Stimulated activated CD8-positive, alpha-beta memory T cell treated with anti-CD3 and anti-CD28 coated beads, Interleukin-7, amount 100 ng/mL, for 24 hours (primary cell): Measurements from ENCODE around the gene ARL3.
"Not testable (repeated sequence)": the region's sequence is repeated elsewhere in the genome, so short reads cannot be mapped to it uniquely, and the experiment has no call there.

Experiments used
- DNase-seq: peaks from one replicate; pipeline ENCODE4 v3.0.0-alpha.2; 2020; ENCODE audit warnings: low read depth

ARL3 gene, protein sequence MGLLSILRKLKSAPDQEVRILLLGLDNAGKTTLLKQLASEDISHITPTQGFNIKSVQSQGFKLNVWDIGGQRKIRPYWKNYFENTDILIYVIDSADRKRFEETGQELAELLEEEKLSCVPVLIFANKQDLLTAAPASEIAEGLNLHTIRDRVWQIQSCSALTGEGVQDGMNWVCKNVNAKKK

DNA sequence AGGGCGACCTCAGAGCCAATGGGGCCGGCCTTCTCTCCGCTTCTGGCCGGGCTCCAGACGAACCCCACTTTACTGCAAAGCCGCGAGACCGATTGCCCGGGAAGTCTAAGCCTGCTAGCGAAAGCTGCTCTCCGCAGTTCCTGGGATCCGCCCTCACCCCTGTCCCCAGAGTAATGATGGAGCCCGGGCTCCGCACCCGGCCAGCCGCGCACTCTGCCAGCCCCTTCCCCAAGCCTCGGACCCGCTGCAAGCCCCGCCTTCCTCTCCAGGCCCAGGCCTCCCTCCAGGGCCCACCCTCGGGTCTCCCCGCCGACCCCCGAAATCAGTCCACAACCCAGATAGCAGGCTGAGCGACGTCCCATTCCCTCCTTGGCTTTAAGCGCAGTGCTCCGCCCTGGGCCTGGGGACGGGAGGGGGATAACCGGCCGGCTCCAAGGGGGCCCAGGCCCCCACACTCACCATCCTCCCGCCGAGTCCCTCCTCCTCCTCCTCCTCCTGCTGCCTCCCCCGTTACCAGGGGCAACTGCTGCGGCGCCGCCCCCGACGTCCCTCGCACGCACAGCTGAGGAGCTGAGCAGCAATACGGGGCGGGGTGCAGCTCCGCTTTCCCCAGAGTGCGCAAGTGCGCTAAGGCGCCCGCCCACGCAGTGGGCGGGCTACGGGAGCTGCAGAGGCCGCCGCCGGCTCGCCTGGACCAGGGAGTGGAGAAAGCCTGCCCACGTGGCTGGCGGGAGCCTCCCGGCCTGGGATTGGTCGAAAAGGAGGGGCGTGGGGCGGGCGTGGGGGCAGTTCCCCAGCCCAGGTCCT lies at the start of gene ARL3:
Gene ARL3, minus strand, starts transcription at position 584 of the 807 bp plus-strand sequence. Its CDS starts 122 bp downstream, at position 462.
- peak; percentile 93 for DNase-seq

DNA sequence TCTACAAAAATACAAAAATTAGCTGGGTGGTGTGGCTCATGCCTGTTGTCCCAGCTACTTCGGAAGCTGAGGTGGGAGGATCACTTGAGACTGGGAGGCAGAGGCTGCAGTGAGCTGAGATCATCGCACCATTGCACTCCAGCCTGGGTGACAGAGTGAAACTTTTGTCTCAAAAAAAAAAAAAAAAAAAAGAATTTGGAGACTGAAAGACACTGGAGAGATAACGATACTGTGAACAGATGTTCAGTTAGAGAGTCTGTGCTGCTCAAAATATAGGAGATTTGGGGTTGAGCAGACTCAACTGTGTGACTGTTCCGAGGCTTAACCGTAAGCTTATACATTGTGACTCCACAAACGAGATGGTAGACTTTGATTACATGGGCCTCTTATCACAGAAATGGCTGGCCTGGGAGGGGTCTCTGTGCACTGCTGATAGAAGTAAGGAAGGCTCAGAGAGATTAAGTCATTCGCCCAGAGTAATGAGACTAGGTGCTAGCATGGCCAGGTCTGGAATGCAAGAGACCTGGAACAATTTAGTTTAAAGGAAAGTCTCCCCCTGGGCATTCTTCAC lies 48.9 kb upstream of the ARL3 start:
- no peak for DNase-seq

DNA sequence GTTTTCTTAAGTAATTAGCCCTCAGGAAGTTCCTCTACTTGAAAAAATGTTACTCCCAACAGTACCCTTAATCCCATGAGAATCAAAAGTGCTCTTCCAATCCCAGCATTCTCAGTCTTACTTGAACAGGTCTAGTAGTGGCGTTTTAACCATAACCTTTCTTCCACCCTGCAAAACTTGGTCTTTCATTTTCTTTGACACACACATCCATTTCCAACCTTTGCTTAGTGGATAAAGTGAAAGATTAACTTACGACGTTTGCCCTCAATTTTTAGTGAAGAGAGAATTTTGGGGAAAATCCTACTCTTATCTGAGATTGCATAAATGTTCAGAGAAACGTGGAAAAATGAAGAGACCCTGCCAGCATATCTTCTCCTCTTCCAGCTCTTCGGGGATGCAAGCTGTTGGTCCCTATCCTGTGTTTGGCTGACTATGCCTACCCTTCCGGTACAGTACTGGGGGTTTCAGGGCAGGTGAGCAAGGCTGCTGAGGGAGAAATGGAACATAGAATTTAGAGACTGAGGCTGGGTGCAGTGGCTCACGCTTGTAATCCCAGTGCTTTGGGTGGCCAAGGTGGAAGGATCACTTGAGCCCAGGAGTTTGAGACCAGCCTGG lies 48.3 kb upstream of the ARL3 start:
- DNase-seq: no peak

DNA sequence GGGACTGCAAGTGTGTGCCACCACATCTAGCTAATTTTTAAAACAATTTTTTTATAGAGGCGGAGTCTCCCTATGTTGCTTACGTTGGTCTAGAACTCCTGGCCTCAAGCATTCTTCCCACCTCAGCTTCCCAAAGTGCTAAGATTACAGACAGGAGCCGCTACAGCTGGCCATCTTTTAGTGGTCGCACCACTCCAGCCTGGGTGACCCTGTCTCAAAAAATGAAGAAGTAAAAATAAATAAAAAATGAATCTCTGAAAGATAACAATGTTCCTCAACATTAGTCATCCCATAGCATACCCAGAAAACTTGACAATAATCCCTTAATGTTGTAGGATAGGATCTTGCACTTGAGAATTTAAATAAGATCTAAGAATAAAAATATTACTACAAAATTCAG lies 47.8 kb upstream of the ARL3 start:
- DNase-seq: no peak

DNA sequence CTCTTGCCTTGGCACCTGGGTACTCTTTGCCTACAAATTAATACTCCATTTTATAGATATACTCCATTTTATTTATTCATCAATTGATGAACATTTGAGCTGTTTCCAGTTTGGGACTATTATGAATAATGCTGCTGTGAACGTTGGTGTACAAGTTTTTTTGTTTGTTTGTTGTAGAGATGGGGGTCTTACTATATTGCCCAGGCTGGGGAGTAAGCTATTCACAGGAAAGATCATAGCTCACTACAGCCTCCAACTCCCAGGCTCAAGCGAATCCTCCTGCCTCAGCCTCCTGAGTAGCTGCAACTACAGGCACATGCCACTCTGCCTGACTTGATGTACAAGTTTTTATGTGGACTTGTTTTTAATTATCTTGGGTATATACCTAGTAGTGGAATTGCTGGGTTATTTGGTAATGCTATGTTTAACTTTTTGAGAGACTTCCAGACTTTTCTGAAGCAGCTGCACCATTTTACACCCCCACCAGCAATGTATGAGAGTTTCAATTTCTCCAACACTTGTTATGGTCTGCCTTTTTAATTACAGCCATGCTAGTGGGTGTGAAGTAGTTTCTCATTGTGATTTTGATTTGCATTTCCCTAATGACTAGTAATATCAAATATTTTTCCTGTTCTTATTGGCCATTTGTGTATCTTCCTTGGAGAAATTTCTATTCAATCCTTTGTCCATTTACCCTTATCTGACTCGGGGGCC lies 45.5 kb upstream of the ARL3 start:
- no peak for DNase-seq

DNA sequence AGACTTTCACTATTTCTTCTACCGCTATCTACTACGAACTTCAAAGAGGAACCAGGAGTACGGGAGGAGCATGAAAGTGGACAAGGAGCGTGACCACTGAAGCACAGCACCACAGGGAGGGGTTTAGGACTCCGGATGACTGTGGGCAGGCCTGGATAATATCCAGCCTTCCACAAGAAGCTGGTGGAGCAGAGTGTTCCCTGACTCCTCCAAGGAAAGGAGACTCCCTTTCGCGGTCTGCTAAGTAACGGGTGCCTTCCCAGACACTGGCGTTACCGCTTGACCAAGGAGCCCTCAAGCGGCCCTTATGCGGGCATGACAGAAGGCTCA lies 44.7 kb upstream of the ARL3 start:
- DNase-seq: not testable (repeated sequence)

DNA sequence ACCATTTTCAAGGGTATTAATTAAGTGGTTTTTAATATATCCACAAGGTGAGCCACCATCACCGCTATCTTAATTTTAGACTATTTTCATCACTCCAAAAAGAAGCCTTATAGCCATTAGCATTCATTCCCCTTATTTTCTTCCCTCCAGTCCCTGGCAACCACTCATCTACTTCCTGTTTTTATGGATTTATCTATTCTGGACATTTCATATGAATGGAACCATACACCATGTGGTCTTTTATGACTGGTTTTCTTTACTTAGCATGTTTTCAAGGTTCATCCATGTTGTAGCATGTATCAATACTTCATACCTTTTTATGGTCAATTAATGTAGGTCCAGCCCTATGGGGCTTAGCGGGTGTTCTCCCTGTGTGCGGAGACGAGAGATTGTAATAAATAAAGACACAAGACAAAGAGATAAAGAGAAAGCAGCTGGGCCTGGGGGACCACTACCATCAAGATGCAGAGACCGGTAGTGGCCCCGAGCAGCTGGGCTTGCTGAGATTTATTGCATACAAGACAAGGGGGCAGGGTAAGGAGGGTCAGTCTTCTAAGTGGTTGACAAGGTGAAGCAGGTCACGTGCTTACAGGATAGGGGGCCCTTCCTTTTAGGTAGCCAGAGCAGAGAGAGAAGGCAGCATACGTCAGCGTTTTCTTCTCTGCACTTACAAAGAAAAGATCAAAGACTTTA lies 44.2 kb upstream of the ARL3 start:
- DNase-seq: no peak

DNA sequence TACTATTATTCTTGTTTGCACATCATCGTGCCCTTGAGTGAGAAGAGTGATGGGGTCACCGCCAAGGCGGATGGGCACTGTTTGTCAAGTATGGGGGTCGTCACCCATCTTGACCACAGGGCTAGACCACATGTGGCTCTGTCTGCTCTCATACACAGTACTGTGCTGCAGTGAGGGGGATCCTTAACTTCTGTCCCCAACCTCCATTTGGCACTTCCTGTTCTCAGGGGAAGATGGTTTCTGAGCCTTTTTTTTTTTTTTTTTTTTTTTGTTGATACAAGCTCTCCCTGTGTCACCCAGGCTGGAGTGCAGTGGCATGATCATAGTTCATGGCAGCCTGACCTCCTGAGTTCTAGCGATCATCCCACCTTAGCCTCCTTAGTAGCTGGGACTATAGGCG lies 43.1 kb upstream of the ARL3 start:
- no peak for DNase-seq

DNA sequence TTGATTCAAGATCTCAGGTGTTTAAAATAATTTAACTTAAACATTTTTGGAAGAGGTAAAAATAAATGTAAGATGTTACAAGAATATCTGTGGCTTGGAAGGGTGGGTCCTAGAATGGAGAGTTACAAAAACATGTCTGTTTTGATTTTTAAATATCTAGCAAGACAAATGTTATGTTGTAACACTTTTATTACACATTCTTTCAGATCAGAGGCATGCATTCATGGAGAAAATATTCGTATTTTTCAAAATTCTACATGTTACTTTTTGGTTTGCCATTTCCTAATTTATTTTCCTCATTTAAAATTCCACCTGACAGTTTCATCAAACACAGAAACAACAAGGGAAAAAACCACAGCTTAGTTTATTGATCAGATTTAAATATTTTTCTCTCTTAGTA lies 39.5 kb upstream of the ARL3 start:
- DNase-seq: no peak

DNA sequence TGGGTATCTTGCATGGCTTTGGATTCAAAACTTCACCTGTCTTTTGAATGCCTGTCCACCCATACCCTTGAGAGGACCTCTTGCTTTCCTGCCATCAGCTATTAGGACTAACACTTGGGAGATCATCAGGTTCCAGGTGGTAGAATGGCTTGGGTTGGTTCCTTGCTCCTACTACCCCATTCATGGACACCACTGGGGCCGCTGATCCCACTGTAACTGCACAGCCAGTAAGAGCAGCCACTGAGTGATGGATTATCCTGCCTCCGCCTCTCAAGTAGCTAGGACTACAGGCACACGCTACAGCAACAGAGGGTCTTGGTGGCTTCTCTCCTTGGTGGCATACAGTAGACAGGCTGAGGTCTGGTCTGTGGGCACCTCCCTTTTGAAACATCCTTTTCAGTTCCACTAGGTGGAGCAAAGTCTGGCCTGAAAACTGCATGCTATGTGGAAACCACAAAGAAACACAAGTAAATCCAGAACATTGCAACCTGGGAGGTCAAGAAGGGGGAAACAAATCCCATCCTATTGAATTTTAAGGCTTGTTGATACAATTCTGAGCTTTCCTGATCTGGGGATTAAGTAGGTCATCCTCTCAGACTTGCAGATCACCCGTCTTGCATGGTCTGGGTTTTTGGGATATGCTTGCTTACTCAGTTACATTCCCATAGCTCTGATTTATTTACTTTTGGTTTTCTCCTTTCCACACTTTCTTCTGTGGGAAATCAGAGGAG lies 38.9 kb upstream of the ARL3 start:
- DNase-seq: no peak

DNA sequence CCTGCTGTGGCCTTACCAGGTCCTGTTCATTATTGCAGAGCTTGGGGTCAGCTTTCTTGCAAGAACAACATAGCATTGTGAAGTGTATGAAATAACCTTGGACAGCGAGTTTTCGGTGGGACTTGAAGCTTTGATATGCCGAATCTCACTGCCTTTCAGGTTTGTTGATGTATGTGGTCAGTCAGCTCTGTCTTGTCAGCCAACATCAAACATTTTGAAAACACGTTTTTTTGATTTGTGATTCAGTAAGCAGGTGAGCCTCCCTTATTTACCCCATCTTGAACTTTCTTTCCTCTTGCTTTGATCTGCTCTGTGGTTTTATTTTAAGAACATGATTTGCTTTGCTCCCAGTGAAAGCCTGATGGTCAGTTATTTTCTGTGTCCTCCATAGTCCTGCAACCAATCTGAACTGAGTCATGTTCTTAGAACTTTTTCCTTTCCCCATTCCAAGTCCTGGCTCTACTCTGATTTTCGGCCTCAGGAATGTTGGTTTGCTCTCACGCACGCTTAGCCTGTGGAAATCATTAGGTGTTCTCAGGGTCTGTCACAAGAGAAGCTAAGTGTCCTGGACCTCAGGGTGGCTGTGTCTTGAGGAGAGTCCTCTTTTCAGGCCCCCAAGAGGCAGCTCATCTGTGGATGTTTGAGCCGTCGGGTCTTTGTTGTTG lies 38.2 kb upstream of the ARL3 start:
- DNase-seq: no peak

DNA sequence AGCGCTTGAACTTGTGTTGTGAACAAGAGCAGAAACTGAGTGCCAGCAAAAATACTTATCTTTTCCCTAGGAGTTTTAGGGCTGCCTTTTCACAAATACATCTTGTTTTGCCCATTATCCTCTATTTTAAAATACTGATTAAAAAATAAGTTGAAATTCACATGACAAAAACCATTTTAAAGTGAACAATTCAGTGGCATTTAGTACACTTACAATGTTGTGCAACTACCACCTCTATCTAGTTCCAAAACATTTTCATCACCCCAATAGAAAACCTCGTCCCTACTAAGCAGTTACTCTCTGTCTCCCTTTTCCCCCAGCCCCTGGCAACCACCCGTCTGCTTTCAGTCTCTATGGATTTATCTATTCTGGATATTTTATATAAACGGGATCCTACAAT lies 31.0 kb upstream of the ARL3 start:
- no peak for DNase-seq

DNA sequence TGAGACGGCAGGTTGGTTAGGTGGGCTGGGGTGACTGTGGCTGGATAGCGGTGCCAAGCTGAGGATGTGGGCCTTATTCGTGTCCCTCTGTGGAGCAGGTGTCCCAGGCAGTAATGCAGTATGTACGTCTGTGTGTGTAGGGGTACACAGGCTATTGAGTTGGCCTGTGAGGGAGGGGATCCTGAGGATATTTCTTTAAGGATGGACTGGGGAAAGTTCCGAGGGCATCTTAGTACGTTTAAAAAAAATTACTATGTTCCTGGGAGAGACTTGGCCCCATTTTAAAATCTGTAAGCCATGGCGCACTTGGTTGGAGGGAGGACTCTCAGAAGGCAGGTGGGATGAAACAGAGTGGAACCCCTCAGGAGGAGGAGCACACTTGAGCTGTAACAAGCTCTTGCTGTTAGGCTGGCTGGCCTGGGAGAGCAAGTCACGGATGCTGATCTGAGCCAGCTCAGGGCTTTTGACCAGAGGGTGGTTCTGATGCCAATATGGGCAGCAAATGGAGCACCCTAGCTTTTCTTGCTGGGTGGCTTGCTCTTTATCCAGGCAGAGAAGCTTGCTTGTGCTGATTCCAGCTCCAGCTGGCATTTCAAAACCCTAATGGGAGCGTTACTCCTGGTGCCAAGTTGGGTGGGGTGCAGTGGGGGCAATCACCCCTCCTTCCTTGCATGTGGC lies 30.3 kb upstream of the ARL3 start:
- DNase-seq: no peak

DNA sequence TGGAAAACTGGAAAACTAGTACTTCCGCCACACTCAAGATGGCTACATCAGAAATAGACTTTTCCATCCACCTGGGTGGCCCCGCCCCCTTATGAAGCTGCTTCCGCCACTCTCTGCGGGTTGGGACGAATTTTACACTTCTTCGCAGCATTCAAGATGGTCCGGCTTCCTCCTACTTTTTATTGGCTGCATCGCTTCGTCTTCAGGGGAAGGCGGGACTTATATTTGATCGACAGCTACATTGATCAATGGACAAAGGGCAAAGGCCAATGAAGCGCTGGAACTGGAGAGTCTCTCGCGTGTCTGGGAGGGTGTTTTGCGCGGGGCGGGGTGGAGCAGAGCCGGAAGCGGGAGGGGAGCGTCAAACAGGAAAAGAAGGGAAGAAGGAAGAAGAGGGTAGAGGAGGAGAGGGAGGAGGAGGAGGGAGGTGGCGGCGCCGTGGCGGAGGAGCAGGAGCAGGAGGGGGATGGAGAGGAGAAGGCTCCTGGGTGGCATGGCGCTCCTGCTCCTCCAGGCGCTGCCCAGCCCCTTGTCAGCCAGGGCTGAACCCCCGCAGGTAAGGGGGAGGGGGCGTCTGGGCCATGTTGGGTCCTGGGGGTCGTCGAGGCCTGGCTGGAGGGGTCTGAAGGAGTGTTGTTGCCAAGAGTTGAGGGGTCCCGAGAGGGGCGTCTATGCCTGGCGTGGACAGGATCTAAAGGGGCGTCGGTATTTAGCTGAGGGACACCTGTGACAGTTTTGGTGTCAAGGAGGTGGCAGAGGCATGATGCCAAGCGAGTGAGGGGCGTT lies 29.6 kb upstream of the ARL3 start, which contains the start of gene WBP1L:
Gene WBP1L, plus strand, starts transcription at position 361 of the 786 bp plus-strand sequence. Its CDS starts 106 bp downstream, at position 467.
- peak; percentile 88 for DNase-seq

DNA sequence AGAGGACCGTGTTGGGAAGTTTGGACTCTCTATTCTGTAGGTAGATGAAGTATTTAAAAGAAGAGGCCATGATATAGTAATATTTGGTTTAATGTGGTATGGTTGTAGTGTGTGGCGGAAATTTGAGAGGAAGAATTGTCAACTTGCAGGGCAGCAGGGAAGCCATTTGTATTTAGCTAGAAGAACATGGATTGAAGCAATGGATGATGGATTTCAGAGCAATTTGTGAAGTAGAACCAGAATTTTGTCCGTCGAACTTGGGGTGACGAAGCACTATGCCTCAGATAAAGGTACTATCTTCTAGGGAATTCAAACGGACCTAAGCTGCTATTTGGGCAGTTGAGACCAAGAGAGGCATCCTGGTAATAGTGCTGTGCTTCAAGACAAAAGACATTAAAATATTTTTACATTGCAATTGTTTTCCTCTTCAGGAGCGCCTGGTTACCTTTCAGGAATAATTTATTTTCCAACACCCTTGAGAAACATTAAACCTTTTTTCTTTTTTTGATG lies 28.9 kb upstream of the ARL3 start:
- DNase-seq: no peak

DNA sequence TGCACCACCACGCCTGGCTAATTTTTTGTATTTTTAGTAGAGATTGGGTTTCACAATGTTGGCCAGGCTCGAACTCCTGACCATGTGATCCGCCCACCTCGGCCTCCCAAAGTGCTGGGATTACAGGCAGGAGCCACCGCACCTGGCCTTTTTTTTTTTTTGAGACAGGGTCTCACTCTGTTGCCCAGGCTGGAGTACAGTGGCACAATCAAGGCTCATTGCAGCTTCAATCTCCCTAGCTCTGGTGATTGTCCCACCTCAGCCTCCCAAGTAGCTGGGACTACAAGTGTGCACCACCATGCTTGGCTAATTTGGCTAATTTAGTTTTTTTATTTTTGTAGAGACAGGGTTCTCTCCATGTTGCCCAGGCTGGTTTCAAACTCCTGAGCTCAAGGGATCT lies 28.1 kb upstream of the ARL3 start:
- not testable (repeated sequence) for DNase-seq

DNA sequence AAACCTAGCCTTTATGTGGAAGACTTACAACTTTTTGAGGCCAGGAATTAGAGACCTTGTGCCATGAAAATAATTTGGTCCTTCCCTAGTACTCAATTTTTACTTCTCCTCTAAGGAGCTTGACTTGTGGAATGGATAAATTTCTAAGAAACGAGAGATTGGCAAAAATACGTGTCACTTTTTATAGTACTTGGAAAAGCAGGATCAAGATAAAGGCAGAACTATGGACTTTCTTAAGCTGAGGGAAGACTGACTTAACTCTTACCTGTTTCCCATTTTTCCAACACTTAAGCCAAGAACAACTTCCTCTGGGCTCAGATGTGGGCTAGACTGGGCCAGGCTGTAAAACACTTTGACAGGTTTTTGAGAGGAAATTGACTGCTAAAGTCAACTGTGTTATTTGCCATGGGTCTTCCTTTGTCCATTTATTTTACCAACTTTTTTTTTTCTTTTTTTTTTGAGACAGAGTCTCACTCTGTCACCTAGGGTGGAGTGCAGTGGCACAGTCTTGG lies 27.6 kb upstream of the ARL3 start:
- no peak for DNase-seq

DNA sequence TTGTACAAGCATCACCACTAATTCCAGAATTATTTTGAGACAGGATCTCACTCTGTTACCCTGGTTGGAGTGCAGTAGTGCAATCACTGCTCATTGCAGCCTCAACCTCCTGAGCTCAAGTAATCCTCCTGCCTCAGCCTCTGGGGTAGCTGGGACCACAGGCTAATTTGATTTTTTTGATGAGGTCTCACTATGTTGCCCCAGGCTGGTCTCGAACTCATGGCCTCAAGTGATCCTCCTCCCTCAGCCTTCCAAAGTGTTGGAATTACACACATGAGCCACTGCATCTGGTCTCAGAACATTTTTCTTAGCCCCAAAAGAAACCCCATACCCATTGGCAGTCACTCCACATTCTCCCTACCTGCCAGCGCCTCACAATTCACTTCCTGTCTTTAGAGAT lies 26.0 kb upstream of the ARL3 start:
- DNase-seq: no peak

DNA sequence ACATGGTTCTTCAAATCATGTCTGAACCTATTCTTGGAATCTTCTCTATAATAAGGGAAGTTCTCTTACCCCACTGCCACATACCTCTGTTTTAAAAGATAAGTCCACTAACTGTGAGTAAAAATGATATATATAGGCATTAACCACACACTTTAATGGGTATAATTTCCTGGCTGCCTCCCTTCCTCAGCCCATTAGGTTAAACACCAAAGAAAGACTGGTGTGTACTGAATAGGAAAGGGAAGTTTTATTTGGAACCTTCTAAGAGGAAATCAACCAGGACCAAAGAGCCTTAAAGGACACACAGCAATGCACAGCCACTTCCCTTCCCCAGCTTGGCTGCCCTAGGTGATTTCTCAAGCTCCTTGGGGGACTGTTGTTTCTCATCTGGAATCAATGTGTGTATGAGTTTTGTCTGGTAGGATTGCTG lies 24.5 kb upstream of the ARL3 start:
- DNase-seq: no peak
